Measurements from ENCODE around the gene GON4L.
"Not testable (repeated sequence)": the region's sequence is repeated elsewhere in the genome, so short reads cannot be mapped to it uniquely, and the experiment has no call there.

GON4L gene

GRCh38 chr1:155816351-155816750 lies 40.7 kb downstream of the GON4L start:
- DNase-seq = no peak

- DNase-seq = no peak
Observed at GRCh38 chr1:155813672-155814071, 43.3 kb downstream of the GON4L start.

DNA sequence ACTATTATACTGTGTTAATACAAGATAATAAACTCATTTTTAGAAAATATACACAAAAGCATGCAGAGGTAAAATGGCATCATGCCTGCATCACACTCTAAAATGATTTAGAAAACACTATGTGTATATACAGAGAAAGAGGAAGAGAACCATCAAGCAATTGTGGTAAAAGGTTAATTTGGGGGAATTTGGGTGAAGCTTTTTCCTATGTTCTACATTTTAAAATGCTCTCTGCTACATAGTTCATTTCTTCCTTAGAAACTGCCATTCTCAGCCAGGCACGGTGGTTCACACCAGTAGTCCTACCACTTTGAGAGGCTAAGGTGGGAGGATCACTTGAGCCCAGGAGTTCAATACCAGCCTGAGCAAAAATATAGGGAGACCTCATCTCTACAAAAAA lies 44.1 kb downstream of the GON4L start:
- no peak for DNase-seq

DNA sequence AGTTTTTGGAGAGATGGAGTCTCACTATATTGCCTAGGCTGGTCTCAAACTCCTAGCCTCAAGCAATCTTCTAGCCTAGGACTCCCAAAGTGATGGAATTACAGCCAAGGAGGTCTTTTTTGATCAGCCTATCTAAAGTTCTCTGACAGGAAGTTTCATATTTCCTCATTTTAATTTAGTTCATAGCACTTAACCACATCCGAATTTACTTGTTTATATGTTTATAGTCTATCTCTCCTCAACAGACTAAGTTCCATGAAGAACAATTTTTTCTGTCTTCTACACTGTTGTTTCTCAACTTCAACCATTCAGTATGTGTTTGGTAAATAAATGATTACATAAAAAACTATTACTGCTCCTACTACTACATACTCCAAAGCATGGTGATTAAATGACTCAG lies 47.9 kb downstream of the GON4L start:
- no peak for DNase-seq

DNA sequence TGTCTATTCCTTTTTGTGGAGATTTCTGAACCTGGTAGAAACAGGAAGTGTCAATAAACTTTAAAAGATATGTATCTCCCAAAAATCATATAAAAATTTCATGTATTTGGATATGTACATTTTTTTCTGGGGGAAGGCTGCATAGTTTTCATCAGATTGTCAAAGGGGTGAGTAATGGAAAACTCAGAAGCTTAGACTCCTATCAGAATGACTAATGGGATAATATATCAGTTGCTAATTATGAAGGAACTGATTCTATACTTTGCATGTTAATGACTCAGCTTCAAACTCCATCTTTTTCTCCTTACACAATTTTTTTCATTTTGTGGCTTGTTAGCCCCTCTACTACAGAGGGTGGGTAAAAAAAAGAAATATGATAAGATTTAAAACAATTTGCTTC lies 55.9 kb downstream of the GON4L start:
- DNase-seq = no peak

DNA sequence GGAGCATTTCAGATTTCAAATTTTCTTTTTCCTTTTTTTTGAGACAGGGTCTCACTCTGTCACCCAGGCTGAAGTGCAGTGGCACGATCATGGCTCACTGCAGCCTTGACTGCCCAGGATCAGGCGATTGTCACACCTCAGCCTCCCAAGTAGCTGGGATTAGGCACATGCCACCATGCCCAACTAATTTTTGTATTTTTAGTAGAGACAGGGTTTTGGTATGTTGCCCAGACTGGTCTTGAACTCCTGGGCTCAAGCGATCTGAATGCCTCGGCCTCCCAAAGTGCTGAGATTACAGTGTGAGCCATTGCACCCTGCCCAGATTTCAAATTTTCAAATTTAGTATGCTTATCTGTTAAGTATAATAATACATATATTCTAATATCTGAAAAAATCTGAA lies 61.4 kb downstream of the GON4L start:
- DNase-seq = not testable (repeated sequence)

GRCh38 chr1:155794605-155795245 lies 62.3 kb downstream of the GON4L start:
- no peak for DNase-seq

GRCh38 chr1:155793213-155793612 lies 63.8 kb downstream of the GON4L start:
- DNase-seq = no peak

GRCh38 chr1:155777582-155777981 lies 79.4 kb downstream of the GON4L start:
- DNase-seq = no peak

GRCh38 chr1:155776414-155776813 lies 80.6 kb downstream of the GON4L start:
- no peak for DNase-seq

- DNase-seq = no peak
Observed at GRCh38 chr1:155773221-155773620, 83.8 kb downstream of the GON4L start.

- DNase-seq = no peak
Observed at GRCh38 chr1:155769257-155769656, 87.8 kb downstream of the GON4L start.

DNA sequence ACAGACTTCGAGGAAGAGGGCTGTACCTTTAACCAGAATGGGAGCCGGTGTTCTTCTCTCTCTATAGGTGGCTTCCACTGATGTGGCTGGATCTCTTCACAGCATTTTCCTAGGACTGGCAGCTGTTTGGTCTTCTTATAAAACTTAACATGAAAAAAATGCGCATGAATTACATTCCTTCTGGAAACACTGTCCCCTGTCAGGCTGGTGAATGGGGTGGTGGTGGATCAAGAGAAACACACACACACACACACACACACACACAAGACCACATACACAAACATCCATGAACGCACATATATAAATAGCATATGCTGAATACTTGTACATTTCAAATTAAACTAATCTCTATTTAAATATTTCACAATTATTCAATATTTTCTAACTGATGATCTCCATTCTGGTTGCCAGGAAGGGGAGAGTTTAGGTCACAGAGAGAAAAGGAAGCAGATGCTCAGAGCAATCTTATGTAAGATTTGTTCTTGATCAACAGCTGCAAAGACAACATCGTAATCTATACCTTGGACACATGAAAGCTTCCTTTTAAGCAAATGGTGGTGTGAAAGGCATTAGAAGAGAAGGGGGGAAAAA lies 89.5 kb downstream of the GON4L start:
- DNase-seq = not testable (repeated sequence)

- DNase-seq = not testable (repeated sequence)
Observed at GRCh38 chr1:155763989-155764388, 93.0 kb downstream of the GON4L start.

GRCh38 chr1:155763090-155763815 lies 93.8 kb downstream of the GON4L start:
- not testable (repeated sequence) for DNase-seq

- DNase-seq = no peak
Observed at GRCh38 chr1:155761736-155762405, 95.1 kb downstream of the GON4L start.

DNA sequence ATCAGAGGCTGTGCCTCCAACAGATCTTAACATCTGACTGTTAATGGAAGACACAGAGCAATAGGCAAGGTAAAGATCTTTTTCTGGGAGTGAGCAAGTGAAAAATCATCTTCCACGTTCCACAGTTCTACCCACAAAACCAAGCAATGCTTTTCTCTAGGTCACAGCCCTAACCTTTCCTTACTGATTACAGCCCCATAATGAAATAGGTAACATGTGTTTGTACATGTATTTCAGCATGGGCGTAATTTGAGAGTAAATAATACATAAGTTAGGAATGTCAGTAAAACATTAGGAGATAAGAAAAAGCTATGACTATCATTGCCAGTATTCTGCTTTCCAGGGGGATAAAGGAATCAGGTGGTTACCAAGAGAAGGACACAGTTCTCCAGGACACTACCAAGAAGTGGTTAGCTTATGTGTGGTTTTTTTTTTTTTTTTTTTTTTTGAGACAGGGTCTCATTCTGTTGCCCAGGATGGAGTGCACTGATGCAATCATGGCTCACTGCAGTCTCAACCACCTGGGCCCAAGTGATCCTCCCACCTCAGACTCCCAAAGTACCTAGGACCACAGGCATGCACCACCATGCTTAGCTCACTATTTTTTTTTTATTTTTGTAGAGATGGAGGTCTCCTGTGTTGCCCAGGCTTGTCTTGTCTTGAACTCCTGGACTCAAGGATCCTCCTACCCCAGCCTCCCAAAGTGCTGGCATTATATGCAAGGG lies 96.1 kb downstream of the GON4L start:
- no peak for DNase-seq

DNA sequence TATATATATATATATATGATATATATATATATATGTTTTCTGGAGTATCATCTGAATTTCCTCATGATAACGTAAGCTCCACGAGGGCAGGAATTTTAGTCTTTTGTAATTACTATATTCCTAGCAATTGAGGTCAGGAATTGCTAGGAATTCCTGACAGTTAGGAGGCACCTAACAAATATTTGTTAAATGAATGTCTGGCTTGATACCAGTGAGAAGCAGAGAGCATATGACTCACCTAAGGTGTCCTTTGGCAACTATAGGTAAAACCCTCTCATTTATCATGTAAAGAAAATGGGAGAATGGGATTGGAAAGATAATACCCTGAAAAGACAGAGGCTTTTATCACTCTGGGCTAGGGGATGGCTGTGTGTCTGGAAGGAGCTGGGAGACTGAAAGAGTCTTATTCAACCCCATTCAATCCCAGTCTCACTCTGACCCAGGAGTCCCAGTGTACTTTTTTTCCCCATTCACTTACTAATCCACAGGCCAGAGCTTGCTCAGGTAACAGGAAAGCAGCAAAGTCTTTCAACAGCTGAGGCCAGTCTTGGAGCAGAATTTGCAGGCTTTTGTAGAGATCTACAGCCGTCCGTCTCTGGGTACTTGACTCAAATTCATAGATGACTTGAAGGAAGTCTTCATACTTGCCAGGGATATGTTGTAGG lies 96.9 kb downstream of the GON4L start:
- DNase-seq = no peak

DNA sequence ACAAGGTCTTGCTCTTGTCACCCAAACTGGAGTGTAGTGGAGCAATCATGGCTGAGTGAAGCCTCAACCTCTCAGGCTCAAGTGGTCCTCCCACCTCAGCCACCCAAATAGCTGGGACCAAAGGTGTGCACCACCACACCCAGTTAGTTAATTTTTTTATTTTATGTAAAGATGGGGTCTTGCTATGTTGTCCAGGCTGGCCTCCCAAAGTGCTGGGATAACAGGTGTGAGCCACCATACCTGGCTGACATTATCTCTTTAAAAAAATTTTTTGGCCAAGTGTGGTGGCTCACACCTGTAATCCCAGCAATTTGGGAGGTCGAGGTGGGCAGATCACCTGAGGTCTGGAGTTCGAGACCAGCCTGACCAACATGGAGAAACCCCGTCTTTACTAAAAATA lies 98.0 kb downstream of the GON4L start:
- not testable (repeated sequence) for DNase-seq

- DNase-seq = not testable (repeated sequence)
Observed at GRCh38 chr1:155748141-155748540, 108.9 kb downstream of the GON4L start.

DNA sequence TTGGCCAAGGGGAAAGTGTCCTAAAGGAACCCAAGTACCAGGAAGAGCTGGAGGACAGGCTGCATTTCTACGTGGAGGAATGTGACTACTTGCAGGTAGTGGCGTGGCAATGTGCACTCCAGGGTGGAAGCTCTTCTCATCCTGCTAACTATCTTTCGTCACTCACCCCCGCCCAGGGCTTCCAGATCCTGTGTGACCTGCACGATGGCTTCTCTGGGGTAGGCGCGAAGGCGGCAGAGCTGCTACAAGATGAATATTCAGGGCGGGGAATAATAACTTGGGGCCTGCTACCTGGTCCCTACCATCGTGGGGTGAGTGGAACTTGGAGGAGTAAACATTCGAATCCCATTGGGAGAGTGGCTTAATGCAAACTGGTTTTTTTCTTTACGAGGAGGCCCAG lies 109.4 kb downstream of the GON4L start:
- not testable (repeated sequence) for DNase-seq

Measured in DMS153 (cell line).